Fibroblast of lung (primary cell): ENCODE data around the gene SOX1.

Source experiments
- EZH2 ChIP-seq: IDR thresholded peaks from 2 replicates; pipeline ENCODE4 v1.5.1; 2012; ENCODE audit warnings: low read length, control low read depth, mild to moderate bottlenecking; ENCODE audit errors: missing control alignments
- TF ChIP-seq, protein P1 (sequence below), 2 donors: IDR thresholded peaks in 1 of 2; conservative IDR thresholded peaks in 1 of 2; 1 replicate in 1 of 2; 2 replicates in 1 of 2; pipeline ENCODE4 v1.5.1; 2011 to 2012; ENCODE audit warnings: low read length in 2 of 2, control low read depth in 1 of 2, inconsistent platforms in 1 of 2, low read depth in 1 of 2, mild to moderate bottlenecking in 1 of 2

DNA sequence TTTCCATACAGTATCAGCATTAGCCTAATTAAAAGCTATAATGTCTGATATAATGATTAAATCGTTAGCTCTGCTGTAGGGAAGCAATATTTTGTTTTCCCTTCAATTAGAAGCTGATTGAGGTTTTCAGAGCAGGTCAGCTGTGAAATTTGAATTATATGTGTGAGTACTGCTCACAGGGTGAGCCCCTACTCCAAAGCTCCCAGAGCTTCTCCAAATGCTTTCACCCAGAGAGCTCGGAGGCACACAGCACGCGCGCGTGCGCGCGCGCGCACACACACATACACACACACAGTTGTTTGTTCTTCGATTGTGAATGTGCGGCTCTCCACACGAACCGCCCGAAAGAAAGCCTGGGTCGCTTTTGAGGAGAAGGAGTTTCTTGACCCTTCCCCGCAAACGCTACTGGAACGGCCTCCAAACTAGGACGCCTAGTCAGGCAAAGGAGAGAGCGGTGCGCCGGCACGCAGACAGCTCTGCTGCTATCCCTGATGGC lies 4.8 kb upstream of the SOX1 start:
- TF ChIP-seq, protein P1, sequence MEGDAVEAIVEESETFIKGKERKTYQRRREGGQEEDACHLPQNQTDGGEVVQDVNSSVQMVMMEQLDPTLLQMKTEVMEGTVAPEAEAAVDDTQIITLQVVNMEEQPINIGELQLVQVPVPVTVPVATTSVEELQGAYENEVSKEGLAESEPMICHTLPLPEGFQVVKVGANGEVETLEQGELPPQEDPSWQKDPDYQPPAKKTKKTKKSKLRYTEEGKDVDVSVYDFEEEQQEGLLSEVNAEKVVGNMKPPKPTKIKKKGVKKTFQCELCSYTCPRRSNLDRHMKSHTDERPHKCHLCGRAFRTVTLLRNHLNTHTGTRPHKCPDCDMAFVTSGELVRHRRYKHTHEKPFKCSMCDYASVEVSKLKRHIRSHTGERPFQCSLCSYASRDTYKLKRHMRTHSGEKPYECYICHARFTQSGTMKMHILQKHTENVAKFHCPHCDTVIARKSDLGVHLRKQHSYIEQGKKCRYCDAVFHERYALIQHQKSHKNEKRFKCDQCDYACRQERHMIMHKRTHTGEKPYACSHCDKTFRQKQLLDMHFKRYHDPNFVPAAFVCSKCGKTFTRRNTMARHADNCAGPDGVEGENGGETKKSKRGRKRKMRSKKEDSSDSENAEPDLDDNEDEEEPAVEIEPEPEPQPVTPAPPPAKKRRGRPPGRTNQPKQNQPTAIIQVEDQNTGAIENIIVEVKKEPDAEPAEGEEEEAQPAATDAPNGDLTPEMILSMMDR (conservative IDR thresholded peaks at IDR 0.05 in 1 of 2, IDR thresholded peaks at IDR 0.05 in 1 of 2; ENCODE audit: low read depth in 1 of 2, low read length in 2 of 2): no peak
- TF ChIP-seq EZH2: no peak
